GM18511 (cell line): ENCODE data around the gene ATOH1.

Experiments used
- ATAC-seq: cut with Tn5 transposase; IDR thresholded peaks from one replicate; pipeline ENCODE4 v1.9.1; 2021; ENCODE audit warnings: mild to moderate bottlenecking, moderate library complexity; ENCODE audit not compliant: unreplicated experiment

Gene ATOH1, protein sequence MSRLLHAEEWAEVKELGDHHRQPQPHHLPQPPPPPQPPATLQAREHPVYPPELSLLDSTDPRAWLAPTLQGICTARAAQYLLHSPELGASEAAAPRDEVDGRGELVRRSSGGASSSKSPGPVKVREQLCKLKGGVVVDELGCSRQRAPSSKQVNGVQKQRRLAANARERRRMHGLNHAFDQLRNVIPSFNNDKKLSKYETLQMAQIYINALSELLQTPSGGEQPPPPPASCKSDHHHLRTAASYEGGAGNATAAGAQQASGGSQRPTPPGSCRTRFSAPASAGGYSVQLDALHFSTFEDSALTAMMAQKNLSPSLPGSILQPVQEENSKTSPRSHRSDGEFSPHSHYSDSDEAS

GRCh38 chr4:93828332-93828994 lies at the start of gene ATOH1:
Gene ATOH1 (plus strand): TSS chr4:93828753. CDS start chr4:93828927, 174 bp downstream.
- ATAC-seq = peak; percentile 34

- ATAC-seq = no peak
Measured at GRCh38 chr4:93779228-93779627, 49.3 kb upstream of the ATOH1 start.

GRCh38 chr4:93780080-93780479 lies 48.5 kb upstream of the ATOH1 start:
- no peak for ATAC-seq

- no peak for ATAC-seq
Measured at GRCh38 chr4:93781198-93781597, 47.4 kb upstream of the ATOH1 start.

DNA sequence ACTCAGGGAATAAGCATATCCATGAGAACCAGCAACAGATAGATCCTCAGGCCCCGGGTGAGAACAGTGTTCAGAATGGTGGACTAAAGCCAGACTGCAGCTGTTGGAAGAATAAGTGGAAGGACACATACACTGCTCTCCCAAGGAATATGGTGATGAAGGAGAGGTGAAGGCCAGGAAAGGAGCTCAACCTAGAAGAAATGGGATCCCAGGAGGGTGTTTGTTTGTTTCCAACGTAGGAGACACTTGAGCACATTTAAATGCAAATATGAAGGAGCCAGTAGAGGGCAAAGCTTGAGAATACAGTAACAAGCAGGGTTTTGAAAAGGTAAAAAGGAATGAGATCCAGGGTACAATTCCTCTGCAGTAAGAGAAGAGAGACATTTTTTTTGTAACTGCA lies 42.4 kb upstream of the ATOH1 start:
- ATAC-seq = no peak

DNA sequence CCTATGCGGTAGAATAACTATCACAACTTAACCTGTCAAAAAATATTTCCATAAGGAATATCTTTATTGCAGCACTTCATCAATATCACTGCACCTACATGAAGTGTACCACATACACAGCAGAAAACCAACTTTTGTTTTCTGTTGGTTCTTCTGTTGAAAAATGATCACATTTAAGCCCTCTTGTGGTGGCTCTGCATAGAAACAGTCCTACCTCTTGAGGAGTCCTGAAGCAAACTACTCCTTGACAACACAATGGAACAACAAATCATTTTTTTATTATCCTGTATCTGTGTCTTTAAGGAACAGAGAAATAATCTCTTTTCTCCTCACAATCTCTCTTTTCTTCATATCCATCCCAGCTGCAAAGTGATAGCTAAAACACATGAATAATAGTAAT lies 39.8 kb upstream of the ATOH1 start:
- no peak for ATAC-seq

- peak; percentile 87 for ATAC-seq
Measured at GRCh38 chr4:93791570-93792195, 36.9 kb upstream of the ATOH1 start.

- no peak for ATAC-seq
Measured at GRCh38 chr4:93802045-93802444, 26.5 kb upstream of the ATOH1 start.

GRCh38 chr4:93809773-93810172 lies 18.8 kb upstream of the ATOH1 start:
- no peak for ATAC-seq

DNA sequence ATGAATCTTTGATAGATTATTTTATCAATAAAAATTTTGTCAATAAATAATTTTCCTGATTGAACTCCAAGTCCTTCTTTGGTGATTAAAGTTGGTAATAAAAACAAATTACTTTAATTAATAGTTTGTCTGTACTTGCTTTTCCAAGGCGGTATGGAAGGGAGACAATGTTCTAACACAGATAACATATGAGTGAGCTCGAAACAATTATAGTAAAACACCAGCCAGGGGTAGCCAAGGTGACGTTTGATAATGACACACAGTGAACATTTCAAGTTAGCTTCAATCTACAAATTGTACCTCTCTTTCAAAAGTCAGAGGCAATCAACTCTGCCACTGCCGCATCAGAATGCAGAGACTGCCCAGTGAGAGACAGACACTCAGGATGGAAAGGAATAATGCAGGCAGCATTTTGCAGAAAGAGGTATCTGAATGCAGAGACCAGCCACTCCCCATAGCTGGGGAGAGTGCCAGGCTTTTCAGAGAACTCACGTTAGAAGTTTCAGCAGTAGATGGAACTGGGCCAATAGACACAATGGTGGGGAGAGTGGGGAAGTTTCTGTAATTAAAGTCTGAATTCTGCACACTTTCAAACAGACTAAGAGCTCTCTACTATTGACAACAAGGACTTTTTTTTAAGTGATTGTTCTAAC lies 18.1 kb upstream of the ATOH1 start:
- ATAC-seq = no peak

DNA sequence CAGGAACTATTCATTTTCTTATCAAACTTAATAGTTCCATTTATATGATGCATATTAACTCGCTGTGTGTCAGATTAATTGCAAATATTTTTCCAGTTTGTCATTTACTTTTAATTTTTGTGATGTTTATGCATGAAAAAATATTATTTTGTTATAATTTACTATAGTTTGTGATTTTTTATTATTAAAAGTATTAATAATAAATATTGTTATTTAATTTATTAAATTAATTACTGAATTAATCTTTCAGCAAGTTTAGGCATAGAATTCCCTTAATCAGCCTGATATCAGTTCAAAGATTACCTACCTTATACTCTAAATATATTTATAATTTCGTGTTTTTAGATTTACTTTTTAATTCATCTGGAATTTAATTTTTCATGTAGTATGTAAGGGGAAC lies 15.5 kb upstream of the ATOH1 start:
- ATAC-seq = no peak

DNA sequence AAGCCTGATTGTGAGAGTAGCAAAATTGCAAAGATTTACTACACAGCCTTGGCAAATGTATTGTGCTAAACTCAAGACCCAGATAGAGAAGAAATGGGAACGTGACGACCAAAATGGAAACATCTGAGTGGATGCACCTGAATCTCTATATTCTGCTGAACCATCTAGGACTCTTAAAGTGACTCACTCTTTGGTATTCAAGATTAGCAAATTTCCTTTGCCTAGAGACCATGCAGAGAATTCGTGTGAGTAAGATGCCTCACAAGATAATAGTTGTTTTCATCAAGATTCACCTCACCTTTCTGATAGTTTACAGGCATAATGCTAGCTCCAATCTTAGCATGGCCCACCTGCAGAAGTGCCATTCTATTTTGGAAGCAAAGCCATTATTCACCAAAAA lies 14.4 kb upstream of the ATOH1 start:
- no peak for ATAC-seq

- peak; percentile 58 for ATAC-seq
Measured at GRCh38 chr4:93814722-93815121, 13.8 kb upstream of the ATOH1 start.

- ATAC-seq = no peak
Measured at GRCh38 chr4:93825551-93826216, 2.9 kb upstream of the ATOH1 start.

DNA sequence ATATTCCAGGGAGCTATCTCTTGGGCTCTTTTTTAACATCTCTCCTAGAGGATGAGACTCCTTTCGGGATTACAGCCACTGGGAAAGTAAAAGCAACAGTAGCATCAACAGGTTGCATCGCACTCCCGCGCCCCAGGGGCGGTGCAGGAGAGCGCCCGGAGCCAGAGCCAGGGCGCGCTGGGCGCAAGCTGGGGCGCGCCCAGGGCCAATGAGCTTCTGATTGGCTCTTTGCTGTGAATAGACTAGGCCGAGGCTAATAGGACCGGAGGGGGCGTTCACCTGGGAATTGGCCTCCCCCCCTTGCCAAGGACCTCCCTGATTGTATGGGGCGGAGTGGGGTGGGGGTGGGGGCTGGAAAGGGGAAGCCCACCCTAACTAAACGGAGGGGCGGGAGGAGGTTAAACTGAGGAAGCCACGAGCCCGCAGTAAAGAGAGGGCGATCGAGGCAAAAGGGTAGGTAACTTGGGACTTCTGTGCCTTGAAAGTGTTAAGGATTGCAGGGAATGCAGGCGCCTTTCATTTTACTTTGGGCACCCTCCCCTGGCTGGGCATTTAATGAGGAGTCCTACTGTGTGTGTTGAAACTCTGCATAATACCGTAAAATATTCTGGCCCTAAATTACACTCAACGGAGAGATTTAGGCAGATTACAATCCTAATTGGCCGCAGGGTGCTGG lies 1.1 kb upstream of the ATOH1 start:
- ATAC-seq = no peak

DNA sequence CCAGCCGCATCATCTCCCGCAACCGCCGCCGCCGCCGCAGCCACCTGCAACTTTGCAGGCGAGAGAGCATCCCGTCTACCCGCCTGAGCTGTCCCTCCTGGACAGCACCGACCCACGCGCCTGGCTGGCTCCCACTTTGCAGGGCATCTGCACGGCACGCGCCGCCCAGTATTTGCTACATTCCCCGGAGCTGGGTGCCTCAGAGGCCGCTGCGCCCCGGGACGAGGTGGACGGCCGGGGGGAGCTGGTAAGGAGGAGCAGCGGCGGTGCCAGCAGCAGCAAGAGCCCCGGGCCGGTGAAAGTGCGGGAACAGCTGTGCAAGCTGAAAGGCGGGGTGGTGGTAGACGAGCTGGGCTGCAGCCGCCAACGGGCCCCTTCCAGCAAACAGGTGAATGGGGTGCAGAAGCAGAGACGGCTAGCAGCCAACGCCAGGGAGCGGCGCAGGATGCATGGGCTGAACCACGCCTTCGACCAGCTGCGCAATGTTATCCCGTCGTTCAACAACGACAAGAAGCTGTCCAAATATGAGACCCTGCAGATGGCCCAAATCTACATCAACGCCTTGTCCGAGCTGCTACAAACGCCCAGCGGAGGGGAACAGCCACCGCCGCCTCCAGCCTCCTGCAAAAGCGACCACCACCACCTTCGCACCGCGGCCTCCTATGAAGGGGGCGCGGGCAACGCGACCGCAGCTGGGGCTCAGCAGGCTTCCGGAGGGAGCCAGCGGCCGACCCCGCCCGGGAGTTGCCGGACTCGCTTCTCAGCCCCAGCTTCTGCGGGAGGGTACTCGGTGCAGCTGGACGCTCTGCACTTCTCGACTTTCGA lies 654 bp downstream of the ATOH1 start:
- peak; percentile 31 for ATAC-seq

DNA sequence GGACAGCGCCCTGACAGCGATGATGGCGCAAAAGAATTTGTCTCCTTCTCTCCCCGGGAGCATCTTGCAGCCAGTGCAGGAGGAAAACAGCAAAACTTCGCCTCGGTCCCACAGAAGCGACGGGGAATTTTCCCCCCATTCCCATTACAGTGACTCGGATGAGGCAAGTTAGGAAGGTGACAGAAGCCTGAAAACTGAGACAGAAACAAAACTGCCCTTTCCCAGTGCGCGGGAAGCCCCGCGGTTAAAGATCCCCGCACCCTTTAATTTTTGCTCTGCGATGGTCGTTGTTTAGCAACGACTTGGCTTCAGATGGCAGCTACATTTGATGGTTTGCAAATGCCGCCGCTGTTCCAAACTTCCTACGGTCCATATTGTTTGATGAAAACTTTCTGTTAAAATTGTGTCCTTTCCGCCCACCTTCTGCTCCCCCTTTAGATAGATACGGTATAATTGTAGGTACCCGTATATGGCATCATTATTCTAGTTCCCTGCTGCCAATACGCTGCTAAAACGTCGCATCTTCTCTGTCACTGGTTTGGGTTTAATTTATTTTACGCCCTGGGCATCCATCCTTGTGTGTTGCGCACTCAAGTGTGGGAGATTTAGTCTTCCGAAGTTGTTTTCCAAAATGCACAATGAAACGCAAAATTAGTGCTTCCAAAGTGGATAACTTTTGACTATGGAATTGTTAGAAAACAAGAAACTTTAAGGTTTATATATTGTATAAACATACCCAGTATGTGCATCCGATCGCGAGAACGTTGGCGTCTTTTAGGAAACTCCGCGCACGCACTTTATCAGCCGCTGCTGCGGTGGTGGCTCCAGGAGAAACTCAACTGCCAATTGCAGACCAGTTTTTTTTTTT lies 1.5 kb downstream of the ATOH1 start:
- no peak for ATAC-seq

DNA sequence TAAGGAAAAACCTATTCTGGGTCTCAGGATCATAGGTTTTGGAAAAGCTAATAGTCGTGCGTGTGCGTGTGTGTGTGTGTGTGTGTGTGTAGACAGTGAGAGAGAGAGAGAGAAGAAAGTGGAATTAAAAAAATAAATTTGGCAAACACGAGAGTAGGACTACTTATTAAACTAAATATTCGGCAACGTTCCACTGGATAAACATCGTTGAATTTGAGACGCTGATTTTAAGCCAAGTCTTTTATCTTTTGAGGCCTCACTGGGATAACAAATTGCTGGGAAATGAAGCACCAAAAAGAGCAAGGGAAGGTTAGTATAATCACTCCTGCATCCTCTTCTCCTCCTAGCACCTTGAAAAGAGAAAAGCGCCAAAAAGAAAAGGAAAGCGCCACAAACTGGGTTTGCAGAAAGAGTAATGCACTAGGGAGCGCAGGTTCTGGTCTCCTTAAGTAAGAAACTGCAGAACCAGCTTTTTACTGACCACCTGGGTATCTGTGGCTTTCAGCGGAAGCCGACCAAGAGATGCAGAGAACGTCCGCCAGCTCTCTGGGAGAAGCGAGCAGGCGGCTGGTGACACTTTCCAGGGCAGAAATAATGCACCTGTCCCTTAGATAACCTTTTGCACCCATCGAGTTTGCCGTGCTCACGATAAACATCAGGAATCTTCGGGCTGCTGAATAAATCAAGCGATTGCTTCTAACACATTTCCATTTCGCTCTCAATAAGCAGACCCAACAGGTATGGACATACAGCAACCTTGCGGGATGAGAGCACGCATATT lies 3.4 kb downstream of the ATOH1 start:
- ATAC-seq = peak; percentile 33
